HG03196 (cell line): ENCODE data around the gene PBX1.

Source experiments
- ATAC-seq: cut with Tn5 transposase; IDR thresholded peaks from one replicate; pipeline ENCODE4 v1.9.1; 2021; ENCODE audit not compliant: unreplicated experiment

PBX1 gene

DNA sequence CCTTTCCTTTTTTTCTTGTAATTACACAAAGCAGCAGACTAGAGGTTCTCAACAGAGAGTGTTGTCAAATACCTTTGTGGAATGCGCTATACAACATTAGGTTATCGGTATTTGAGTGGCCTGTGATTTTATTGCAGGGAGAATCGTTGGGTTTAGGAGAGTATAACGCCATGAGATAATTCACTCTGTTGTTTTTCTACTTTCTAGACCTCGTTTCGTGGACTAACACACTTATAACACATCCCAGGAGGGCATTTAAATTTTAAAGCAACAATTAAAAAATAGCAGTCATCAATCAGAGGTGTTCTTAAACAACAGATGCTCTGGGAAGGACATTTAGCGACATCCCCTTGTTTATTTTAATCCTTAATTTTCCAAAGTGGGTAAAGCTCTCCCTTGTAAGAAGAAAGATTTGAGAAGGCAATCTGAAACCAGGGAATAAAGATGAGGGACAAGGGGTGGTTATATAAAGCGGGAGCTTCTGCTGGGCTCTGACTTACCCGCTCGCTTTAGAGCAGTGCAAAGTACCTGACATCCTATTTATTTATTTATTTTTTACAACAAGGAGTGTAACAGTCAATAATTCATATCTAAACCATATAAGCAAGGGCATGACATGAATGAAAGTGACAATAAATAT, 4.9 kb downstream of the PBX1 start:
- ATAC-seq: no peak

GRCh38 chr1:164564378-164564777, 5.4 kb downstream of the PBX1 start:
- ATAC-seq: no peak

DNA sequence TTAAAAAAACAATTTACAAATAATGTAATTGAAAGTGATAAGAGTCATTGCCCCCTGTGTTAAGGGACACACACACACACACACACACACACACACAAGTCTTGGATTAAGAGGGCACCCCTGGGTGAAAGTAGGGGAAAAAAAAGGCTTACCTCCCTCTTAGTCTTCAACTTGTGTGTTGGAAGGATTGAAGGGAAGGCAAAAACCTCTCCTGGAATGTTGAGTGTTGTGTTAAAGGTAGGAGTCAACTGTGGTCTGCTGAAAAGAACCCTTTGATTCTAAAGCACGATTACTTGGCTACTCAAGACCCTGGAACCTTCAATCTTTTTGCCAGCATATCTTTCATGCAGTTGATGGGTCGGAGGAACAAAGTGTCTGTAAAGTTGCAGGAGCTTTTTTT, 6.4 kb downstream of the PBX1 start:
- no peak for ATAC-seq

- ATAC-seq: no peak
Observed at GRCh38 chr1:164567774-164568173, 8.8 kb downstream of the PBX1 start.

DNA sequence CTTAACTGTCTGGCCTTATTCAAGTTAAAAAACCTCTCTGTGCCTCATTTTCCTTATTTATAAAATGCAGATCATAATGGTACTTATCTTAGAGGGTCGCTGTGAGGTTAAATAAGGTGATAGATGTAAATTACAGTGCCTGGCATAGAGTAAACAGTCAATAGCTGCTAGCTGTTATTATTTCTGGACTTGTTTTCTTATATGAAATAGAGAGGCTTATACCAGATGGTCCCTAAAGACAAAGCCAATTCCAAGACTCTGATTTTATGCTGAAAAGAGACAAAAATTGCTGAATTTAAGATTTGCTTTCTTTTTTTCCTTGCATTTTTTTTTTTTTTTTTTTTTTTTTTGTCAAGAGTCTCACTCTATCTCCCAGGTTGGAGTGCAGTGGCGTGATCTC, 10.3 kb downstream of the PBX1 start:
- ATAC-seq: no peak

- no peak for ATAC-seq
Observed at GRCh38 chr1:164569866-164570265, 10.9 kb downstream of the PBX1 start.

- ATAC-seq: no peak
Observed at GRCh38 chr1:164571333-164571732, 12.3 kb downstream of the PBX1 start.

DNA sequence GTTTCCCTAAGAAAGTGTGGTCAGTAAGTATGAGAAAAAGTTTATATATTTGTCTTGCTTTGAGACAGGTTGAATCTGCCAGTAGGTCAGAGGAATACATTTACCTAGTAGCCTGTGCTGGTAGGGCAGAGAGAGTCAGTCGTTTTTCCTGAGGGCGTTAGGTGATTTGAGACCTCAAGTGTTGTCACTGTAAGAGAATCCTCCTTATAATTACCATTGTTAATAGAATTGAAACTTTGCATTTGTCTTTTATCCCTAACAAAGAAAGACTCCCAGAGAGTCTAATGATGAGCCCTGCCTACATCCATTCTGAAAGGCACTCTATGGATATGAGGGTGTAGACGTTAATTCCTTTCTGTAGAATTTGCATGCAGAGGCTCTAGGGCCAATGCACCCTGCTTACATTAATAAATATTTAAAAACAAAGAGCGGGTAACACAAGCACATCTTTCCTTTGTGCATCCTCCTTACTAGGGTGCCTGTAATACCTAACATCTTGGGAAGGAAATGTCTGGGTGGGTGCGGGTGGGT, 16.4 kb downstream of the PBX1 start:
- ATAC-seq: no peak

GRCh38 chr1:164576291-164577271, 17.6 kb downstream of the PBX1 start:
- ATAC-seq: no peak

- no peak for ATAC-seq
Observed at GRCh38 chr1:164577291-164577690, 18.3 kb downstream of the PBX1 start.

- no peak for ATAC-seq
Observed at GRCh38 chr1:164578479-164579200, 19.7 kb downstream of the PBX1 start.

DNA sequence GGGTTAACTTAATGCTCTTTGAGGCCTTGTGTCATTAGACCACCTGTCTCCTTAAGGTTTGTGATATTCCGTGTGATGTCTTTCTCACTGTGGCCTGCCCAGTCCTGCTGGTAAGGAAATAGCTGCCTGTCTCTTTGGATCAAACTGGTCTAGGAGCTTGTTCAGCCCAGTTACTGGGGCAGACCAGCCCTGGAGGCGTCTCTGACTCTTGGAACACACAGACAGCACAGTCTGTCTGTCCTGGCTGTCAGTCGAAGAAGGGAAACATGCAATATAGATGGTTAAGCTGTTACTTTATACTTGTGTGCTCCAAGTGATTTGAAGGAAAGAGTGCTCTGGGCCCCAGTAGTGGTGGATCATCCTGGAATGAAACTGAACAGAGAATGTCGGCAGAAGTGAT, 20.4 kb downstream of the PBX1 start:
- ATAC-seq: no peak

- no peak for ATAC-seq
Observed at GRCh38 chr1:164581762-164582161, 22.8 kb downstream of the PBX1 start.

- no peak for ATAC-seq
Observed at GRCh38 chr1:164583196-164583595, 24.2 kb downstream of the PBX1 start.

DNA sequence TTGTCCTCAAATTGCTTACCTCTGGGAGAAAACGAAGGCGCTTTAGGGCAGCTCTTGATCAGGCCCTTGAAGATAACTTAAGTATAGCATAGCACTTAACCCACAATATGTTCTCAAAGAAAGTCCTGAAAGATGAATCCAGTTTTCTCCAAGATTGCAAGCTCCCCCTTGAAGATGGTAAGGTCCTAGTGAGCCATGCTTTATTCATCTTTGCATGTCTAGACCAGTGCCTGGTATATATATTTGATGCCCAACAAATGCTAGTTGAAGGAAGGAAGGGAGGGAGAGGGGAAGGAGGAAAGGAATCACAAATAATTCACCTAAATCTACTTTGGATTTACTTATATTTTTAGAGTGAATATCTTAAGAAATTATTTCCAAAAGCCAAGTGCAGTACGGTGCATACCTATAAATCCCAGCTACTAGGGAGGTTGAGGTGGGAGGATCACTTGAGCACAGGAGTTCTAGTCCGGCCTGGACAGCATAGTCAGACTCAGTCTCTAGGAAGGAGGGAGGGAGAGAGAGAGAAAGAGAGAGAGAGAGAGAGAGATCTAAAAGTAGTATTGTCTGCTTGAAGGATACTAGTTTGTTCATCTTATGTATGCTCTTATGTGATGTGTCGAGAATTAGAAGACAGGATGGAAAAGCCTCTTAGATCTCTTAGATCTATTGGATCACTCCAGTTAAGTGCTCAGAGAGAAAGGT, 25.0 kb downstream of the PBX1 start:
- no peak for ATAC-seq

DNA sequence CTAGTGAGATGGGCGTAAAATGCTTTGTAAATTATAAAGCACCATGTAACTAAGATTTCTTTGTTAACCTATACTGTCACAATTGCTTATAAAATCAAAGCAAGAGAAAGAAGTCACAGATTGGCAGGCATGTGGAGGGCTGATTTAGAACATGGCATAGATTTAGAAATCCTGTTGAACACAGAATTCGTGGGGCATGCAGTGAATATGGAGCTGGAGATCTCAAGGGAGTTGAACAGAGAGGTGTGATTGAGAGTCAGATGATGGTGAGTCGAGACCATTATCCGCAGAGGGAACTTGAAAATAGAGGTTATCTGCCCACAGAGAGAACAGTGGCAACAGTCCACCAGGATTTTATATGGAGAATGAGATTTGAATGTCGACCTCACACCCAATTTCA, 27.6 kb downstream of the PBX1 start:
- no peak for ATAC-seq

- ATAC-seq: no peak
Observed at GRCh38 chr1:164587617-164588501, 28.9 kb downstream of the PBX1 start.

- no peak for ATAC-seq
Observed at GRCh38 chr1:164588516-164589341, 29.7 kb downstream of the PBX1 start.

DNA sequence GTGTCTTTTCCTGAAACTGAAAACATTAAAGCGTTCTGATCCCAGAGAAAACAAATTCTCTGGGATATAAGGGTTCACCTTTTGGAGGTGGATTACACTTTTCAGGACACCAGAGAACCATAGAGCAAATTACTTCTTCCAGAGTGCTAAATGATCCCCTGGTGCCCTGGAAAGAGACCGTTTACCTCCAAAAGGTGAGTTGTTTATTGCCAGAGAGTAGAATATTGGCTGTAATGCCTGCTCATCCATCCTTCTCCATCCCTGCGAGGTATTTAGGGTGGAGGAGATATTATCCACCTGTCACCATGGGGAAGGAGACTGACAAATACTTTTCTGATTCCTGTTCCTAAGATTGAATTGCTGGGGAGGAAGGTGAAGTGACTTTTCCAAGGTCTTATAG, 30.4 kb downstream of the PBX1 start:
- ATAC-seq: no peak
